Endothelial cell of umbilical vein (primary cell): ENCODE measurements around the gene TARBP2. TPM values are rescaled to one million over a fixed set of nuclear protein-coding genes. Genes with fewer than 3 reads are reported as not detected.

Experiments
- BruUV-seq: library from RNA; stranded (reverse); fragments of 400-500 nt; replicated peaks from 2 replicates; lab custom pipeline; 2021; lab: Mats Ljungman, UMichigan
- CTCF ChIA-PET: fragments of 300-600, 350-600 bp; sonication (Branson Sonifier 250); formaldehyde crosslinking; loops from one replicate; lab custom pipeline; 2021; ENCODE audit warnings: antibody characterized with exemption, inconsistent platforms; lab: Charles Lee
- POLR2A ChIA-PET: fragments of 300-600, 350-600 bp; sonication (Branson Sonifier 250); formaldehyde crosslinking; loops from one replicate; lab custom pipeline; 2021; ENCODE audit warnings: antibody characterized with exemption, inconsistent platforms; lab: Charles Lee
- DNase-seq: peaks from one replicate; pipeline ENCODE4 v3.0.0-alpha.2; 2011; ENCODE audit warnings: low read depth, low spot score
- FAIRE-seq: peaks from 2 replicates; lab custom pipeline; 2011; peaks lifted over from hg19 to GRCh38; lab: Jason Lieb, UNC
- H2AFZ ChIP-seq: 2 replicates; pipeline ENCODE4 v1.6.0; 2012; ENCODE audit warnings: low read depth, low read length, control low read depth, inconsistent platforms
- H3K27ac ChIP-seq: 2 replicates; pipeline ENCODE4 v1.5.1; 2011; ENCODE audit warnings: low read depth, mild to moderate bottlenecking, control low read depth, low read length, moderate library complexity; ENCODE audit not compliant: insufficient read depth
- H3K27me3 ChIP-seq, 2 experiments: 2 replicates each; pipeline versions ENCODE4 v1.6.0 to v1.6.1; 2011; ENCODE audit warnings: low read length in 2 of 2, mixed read lengths in 1 of 2; ENCODE audit not compliant: control insufficient read depth in 2 of 2, insufficient read depth in 2 of 2
- H3K36me3 ChIP-seq, 2 experiments: 2 replicates in 1 of 2; 3 replicates in 1 of 2; pipeline ENCODE4 v1.5.1; 2011; ENCODE audit warnings: low read length in 2 of 2, mild to moderate bottlenecking in 1 of 2, moderate library complexity in 1 of 2; ENCODE audit not compliant: control insufficient read depth in 2 of 2, insufficient read depth in 2 of 2; ENCODE audit errors: extremely low read depth in 1 of 2
- H3K4me1 ChIP-seq: 3 replicates; pipeline ENCODE4 v1.5.1; 2011; ENCODE audit warnings: mild to moderate bottlenecking, low read length; ENCODE audit not compliant: control insufficient read depth, insufficient read depth; ENCODE audit errors: extremely low read depth
- H3K4me2 ChIP-seq: 2 replicates; pipeline ENCODE4 v1.6.1; 2011; ENCODE audit warnings: low read length, control low read depth, mixed read lengths; ENCODE audit not compliant: insufficient read depth
- H3K4me3 ChIP-seq, 3 experiments: fragments of 200-600 bp in 1 of 3; sonication (generic), shearing (Covaris generic) in 1 of 3; replicated peaks in 1 of 3; 2 replicates each; pipeline ENCODE4 v1.5.1; 2011 to 2016; ENCODE audit warnings: control low read depth in 3 of 3, low read length in 3 of 3, mild to moderate bottlenecking in 2 of 3, inconsistent platforms in 1 of 3, low read depth in 1 of 3, moderate library complexity in 1 of 3; ENCODE audit not compliant: insufficient read depth in 1 of 3
- H3K79me2 ChIP-seq: 2 replicates; pipeline ENCODE4 v1.6.0; 2012; ENCODE audit warnings: low read length, inconsistent platforms; ENCODE audit not compliant: control insufficient read depth, insufficient read depth
- H3K9ac ChIP-seq: replicated peaks from 2 replicates; pipeline ENCODE3; 2011; ENCODE audit warnings: low read length, control low read depth; ENCODE audit not compliant: insufficient read depth; ENCODE audit errors: extremely low read depth
- H3K9me1 ChIP-seq: replicated peaks from 3 replicates; pipeline ENCODE4 v1.6.0; 2011; ENCODE audit warnings: mild to moderate bottlenecking, low read length; ENCODE audit not compliant: control insufficient read depth, insufficient read depth; ENCODE audit errors: extremely low read depth
- H3K9me3 ChIP-seq: replicated peaks from 2 replicates; pipeline ENCODE4 v1.5.1; 2012; ENCODE audit warnings: low read length, inconsistent platforms; ENCODE audit not compliant: control insufficient read depth, insufficient read depth
- H4K20me1 ChIP-seq: replicated peaks from 2 replicates; pipeline ENCODE3; 2011; ENCODE audit warnings: mild to moderate bottlenecking, low read length; ENCODE audit not compliant: control insufficient read depth, insufficient read depth; ENCODE audit errors: extremely low read depth
- CTCF ChIP-seq, 2 donors: IDR thresholded peaks; 1 replicate in 1 of 2; 2 replicates in 1 of 2; pipeline ENCODE4 v1.5.1; 2011; ENCODE audit warnings: low read length in 2 of 2, mild to moderate bottlenecking in 2 of 2, moderate library complexity in 2 of 2, control low read depth in 1 of 2, inconsistent platforms in 1 of 2, low read depth in 1 of 2; ENCODE audit not compliant: insufficient read depth in 1 of 2; ENCODE audit errors: extremely low read depth in 1 of 2
- EZH2 ChIP-seq: IDR thresholded peaks from 2 replicates; pipeline ENCODE4 v1.6.1; 2012; ENCODE audit warnings: borderline replicate concordance, low read depth, mild to moderate bottlenecking, moderate library complexity, low read length, inconsistent platforms; ENCODE audit not compliant: severe bottlenecking
- FOS ChIP-seq: IDR thresholded peaks from 2 replicates; pipeline ENCODE4 v1.6.1; 2011; ENCODE audit warnings: mild to moderate bottlenecking, low read length, moderate library complexity, borderline replicate concordance; ENCODE audit not compliant: insufficient read depth
- GATA2 ChIP-seq: IDR thresholded peaks from 2 replicates; pipeline ENCODE4 v1.7.0; 2011; ENCODE audit warnings: low read depth, mild to moderate bottlenecking, moderate library complexity, mixed read lengths, low read length; ENCODE audit not compliant: insufficient read length, insufficient read depth
- JUN ChIP-seq: IDR thresholded peaks from 2 replicates; pipeline ENCODE4 v1.6.1; 2011; ENCODE audit warnings: borderline replicate concordance, low read depth; ENCODE audit not compliant: insufficient read length, insufficient read depth
- MAX ChIP-seq: IDR thresholded peaks from 2 replicates; pipeline ENCODE4 v1.6.1; 2011; ENCODE audit not compliant: insufficient read depth, insufficient read length
- MYC ChIP-seq: IDR thresholded peaks from one replicate; pipeline ENCODE4 v1.6.1; 2011; ENCODE audit warnings: mild to moderate bottlenecking, low read depth, low read length
- POLR2A ChIP-seq: IDR thresholded peaks from 2 replicates; pipeline ENCODE4 v1.6.1; 2012; ENCODE audit warnings: low read depth, mild to moderate bottlenecking, control low read depth, low read length
- POLR2AphosphoS5 ChIP-seq: IDR thresholded peaks from 2 replicates; pipeline ENCODE4 v1.6.1; 2012; ENCODE audit warnings: low read depth, mild to moderate bottlenecking, control low read depth, low read length, moderate library complexity; ENCODE audit not compliant: insufficient read depth
- dilution Hi-C: fragments of 300-500 bp; cut with MboI; formaldehyde crosslinking; loops from one replicate; pipeline ENCODE4 v1.15.0; 2019; ENCODE audit warnings: low sequenced_read_pairs; ENCODE audit not compliant: extremely low pct_ligation_motif_present
- intact Hi-C: fragments of 100-400 bp; cut with micrococcal nuclease; formaldehyde crosslinking; loops from one replicate; pipeline ENCODE4 v1.10.0; 2022
- polyA plus RNA-seq, 4 experiments: library from polyadenylated mRNA; depleted of rRNA in 3 of 4; stranded (reverse) in 3 of 4; unstranded in 1 of 4; fragments of >200 nt; gene quantifications; 2 replicates each; pipeline versions ENCODE4 v1.2.1 to v1.2.3, GENCODE V29; 2011 to 2012; ENCODE audit warnings: missing spikeins in 1 of 4
- total RNA-seq: library from RNA; stranded (reverse); gene quantifications from 2 replicates; pipeline ENCODE4 v1.2.3, GENCODE V29; 2021

Gene TARBP2
- total and polyA plus RNA-seq, 2 donors (not counting 3 experiments of a cell fraction or from before 2014, with no cell fraction given): 57.2 to 82.8 TPM

- ChIA-PET CTCF (interaction anchor here (0.6 to 3.0 kb wide), 5 partner anchors 8 to 640 kb away, joined by 3 to 12 read pairs (median 4); partner anchors contain the start of gene ATP5MC2), POLR2A (no interaction called here)
- intact Hi-C loops: no loop called here
- H4K20me1 ChIP-seq: no peaks in the 10 kb centered on the region
- dilution Hi-C loops: no loop called here
- no peak for FAIRE-seq
- no peaks in the 10 kb centered on the region for H3K4me1 ChIP-seq
- no peaks in the 10 kb centered on the region for H3K79me2 ChIP-seq
- no peak overlapping the region for H3K4me2 ChIP-seq
- TF ChIP-seq JUN: no peak
- no peak for TF ChIP-seq MYC
- TF ChIP-seq EZH2: no peak
- TF ChIP-seq GATA2: no peak
- TF ChIP-seq POLR2A: no peak
- no peak for TF ChIP-seq FOS
- TF ChIP-seq MAX: no peak
- no peak for TF ChIP-seq POLR2AphosphoS5
- TF ChIP-seq CTCF (IDR thresholded peaks at IDR 0.05; ENCODE audit: extremely low read depth in 1 of 2, insufficient read depth in 1 of 2, low read depth in 1 of 2, low read length in 2 of 2): no peak
- H3K9ac ChIP-seq: no peak overlapping the region
- H3K9me3 ChIP-seq: no peaks in the 10 kb centered on the region
- H3K27me3 ChIP-seq: no peaks in the 10 kb centered on the region
- no peak overlapping the region for H3K27ac ChIP-seq
- no TSS peak for BruUV-seq
- H3K4me3 ChIP-seq: no peak overlapping the region
- H3K36me3 ChIP-seq: peaks cover 12% of the 10 kb centered on the region in 2 experiments
- DNase-seq: no peak
- no peaks in the 10 kb centered on the region for H3K9me1 ChIP-seq
- H2AFZ ChIP-seq: no peak overlapping the region
Observed at GRCh38 chr12:53551889-53552291, 50.8 kb downstream of the TARBP2 start.
